HUES48 (cell line): ENCODE results near the gene SPART.
A peak's percentile ranks its signal among the peaks of the same experiment; 100 is the strongest.
"Not testable (repeated sequence)": the region's sequence is repeated elsewhere in the genome, so short reads cannot be mapped to it uniquely, and the experiment has no call there.

ENCODE experiments used
- H3K27ac ChIP-seq: one replicate; pipeline ENCODE4 v1.7.0; 2013; ENCODE audit warnings: low read depth, low read length, inconsistent platforms
- H3K27me3 ChIP-seq: 2 replicates; pipeline ENCODE4 v1.6.1; 2013; ENCODE audit warnings: mild to moderate bottlenecking, low read length; ENCODE audit not compliant: control insufficient read depth, insufficient read depth
- H3K36me3 ChIP-seq: 2 replicates; pipeline ENCODE4 v1.6.1; 2013; ENCODE audit warnings: low read length; ENCODE audit not compliant: control insufficient read depth, insufficient read depth
- H3K4me1 ChIP-seq: 2 replicates; pipeline ENCODE4 v1.6.1; 2013; ENCODE audit warnings: mild to moderate bottlenecking, low read length; ENCODE audit not compliant: control insufficient read depth, insufficient read depth
- H3K4me3 ChIP-seq: 2 replicates; pipeline ENCODE4 v1.5.1; 2013; ENCODE audit warnings: mild to moderate bottlenecking, low read depth, low read length
- H3K9ac ChIP-seq: 2 replicates; pipeline ENCODE4 v1.6.1; 2013; ENCODE audit warnings: mild to moderate bottlenecking, low read depth, low read length, moderate library complexity
- H3K9me3 ChIP-seq: 2 replicates; pipeline ENCODE4 v1.6.1; 2013; ENCODE audit warnings: low read length; ENCODE audit not compliant: control insufficient read depth, insufficient read depth

SPART gene

GRCh38 chr13:36337938-36338641 is 8.1 kb downstream of the SPART start:
- no peak overlapping the region for H3K9ac ChIP-seq
- H3K4me1 ChIP-seq: peaks cover 54% of the 10 kb centered on the region
- H3K27ac ChIP-seq: no peak overlapping the region
- no peak overlapping the region for H3K4me3 ChIP-seq
- no peaks in the 10 kb centered on the region for H3K9me3 ChIP-seq
- peaks cover 6% of the 10 kb centered on the region; the same call in 1 of the 2 replicates for H3K36me3 ChIP-seq
- no peaks in the 10 kb centered on the region for H3K27me3 ChIP-seq

GRCh38 chr13:36332986-36333385 is 13.2 kb downstream of the SPART start:
- H3K4me3 ChIP-seq: no peak overlapping the region
- peaks cover 34% of the 10 kb centered on the region; the same call in 1 of the 2 replicates for H3K4me1 ChIP-seq
- H3K36me3 ChIP-seq: peaks cover 42% of the 10 kb centered on the region
- no peak overlapping the region for H3K27ac ChIP-seq
- no peaks in the 10 kb centered on the region for H3K27me3 ChIP-seq
- H3K9me3 ChIP-seq: no peaks in the 10 kb centered on the region
- H3K9ac ChIP-seq: no peak overlapping the region

- Histone ChIP-seq H3K4me1 (peaks cover 30% of the 10 kb centered on the region; the same call in 1 of the 2 replicates), H3K36me3 (peaks cover 48% of the 10 kb centered on the region)
- H3K27me3 ChIP-seq, H3K9ac ChIP-seq, H3K9me3 ChIP-seq, H3K4me3 ChIP-seq, H3K27ac ChIP-seq: not testable (repeated sequence)
Observed at GRCh38 chr13:36332255-36332654, 13.9 kb downstream of the SPART start.

GRCh38 chr13:36331280-36331679 is 14.9 kb downstream of the SPART start:
- Histone ChIP-seq H3K36me3 (peaks cover 57% of the 10 kb centered on the region), H3K4me1 (peaks cover 32% of the 10 kb centered on the region), H3K4me3 (no peak overlapping the region), H3K9me3 (no peaks in the 10 kb centered on the region), H3K27me3 (no peaks in the 10 kb centered on the region), H3K27ac (no peak overlapping the region), H3K9ac (no peak overlapping the region)

- Histone ChIP-seq H3K27ac (no peak overlapping the region), H3K9ac (no peak overlapping the region), H3K9me3 (no peaks in the 10 kb centered on the region), H3K4me1 (peaks cover 40% of the 10 kb centered on the region), H3K27me3 (no peaks in the 10 kb centered on the region), H3K36me3 (peaks cover 66% of the 10 kb centered on the region), H3K4me3 (no peak overlapping the region)
Observed at GRCh38 chr13:36329361-36329760, 16.8 kb downstream of the SPART start.

GRCh38 chr13:36328821-36329220 is 17.4 kb downstream of the SPART start:
- H3K9ac ChIP-seq: no peak overlapping the region
- H3K9me3 ChIP-seq: no peaks in the 10 kb centered on the region

GRCh38 chr13:36325912-36326311 is 20.3 kb downstream of the SPART start:
- Histone ChIP-seq H3K27ac (peak overlapping the region; percentile 67), H3K4me1 (peaks cover 37% of the 10 kb centered on the region), H3K9me3 (no peaks in the 10 kb centered on the region), H3K27me3 (no peaks in the 10 kb centered on the region), H3K36me3 (peaks cover 80% of the 10 kb centered on the region), H3K9ac (no peak overlapping the region), H3K4me3 (no peak overlapping the region)

More at GRCh38 chr13:36328821-36329220, 17.4 kb downstream of the SPART start:
- H3K36me3 ChIP-seq: peaks cover 72% of the 10 kb centered on the region
- H3K4me1 ChIP-seq: peaks cover 42% of the 10 kb centered on the region
- H3K27ac ChIP-seq: no peak overlapping the region
- no peaks in the 10 kb centered on the region for H3K27me3 ChIP-seq
- H3K4me3 ChIP-seq: no peak overlapping the region

GRCh38 chr13:36324881-36325280 is 21.3 kb downstream of the SPART start:
- H3K27me3 ChIP-seq, H3K4me3 ChIP-seq, H3K9me3 ChIP-seq, H3K9ac ChIP-seq: not testable (repeated sequence)
- peak overlapping the region; percentile 67 for H3K27ac ChIP-seq
- H3K4me1 ChIP-seq: peaks cover 37% of the 10 kb centered on the region
- peaks cover 69% of the 10 kb centered on the region for H3K36me3 ChIP-seq

- no peak overlapping the region for H3K4me3 ChIP-seq
- peak overlapping the region; percentile 42 for H3K27ac ChIP-seq
- H3K9ac ChIP-seq: no peak overlapping the region
- no peaks in the 10 kb centered on the region for H3K9me3 ChIP-seq
- H3K27me3 ChIP-seq: no peaks in the 10 kb centered on the region
- peaks cover 37% of the 10 kb centered on the region for H3K4me1 ChIP-seq
- H3K36me3 ChIP-seq: peaks cover 61% of the 10 kb centered on the region
Observed at GRCh38 chr13:36323951-36324566, 22.1 kb downstream of the SPART start.

GRCh38 chr13:36323408-36323807 is 22.8 kb downstream of the SPART start:
- Histone ChIP-seq H3K36me3 (peaks cover 55% of the 10 kb centered on the region), H3K27me3 (no peaks in the 10 kb centered on the region), H3K9me3 (no peaks in the 10 kb centered on the region), H3K9ac (no peak overlapping the region), H3K27ac (peak overlapping the region; percentile 42), H3K4me3 (no peak overlapping the region), H3K4me1 (peaks cover 37% of the 10 kb centered on the region)

- H3K27ac ChIP-seq, H3K27me3 ChIP-seq, H3K4me3 ChIP-seq, H3K9me3 ChIP-seq, H3K9ac ChIP-seq: not testable (repeated sequence)
- Histone ChIP-seq H3K36me3 (peaks cover 30% of the 10 kb centered on the region), H3K4me1 (peaks cover 24% of the 10 kb centered on the region)
Observed at GRCh38 chr13:36319793-36320192, 26.4 kb downstream of the SPART start.
